GM19099 (cell line): Measurements from ENCODE around the gene TMEM87B.

Experiments used
- POLR2A ChIP-seq: IDR thresholded peaks from 3 replicates; pipeline ENCODE4 v1.6.1; 2011; ENCODE audit warnings: low read depth; ENCODE audit not compliant: insufficient read length; ENCODE audit errors: extremely low read depth

The TMEM87B gene

GRCh38 chr2:112163541-112163981 is 108.5 kb downstream of the TMEM87B start:
- TF ChIP-seq POLR2A = no peak

- no peak for TF ChIP-seq POLR2A
These were observed 109.8 kb downstream of the TMEM87B start for GRCh38 chr2:112164876-112165275.

- no peak for TF ChIP-seq POLR2A
These were observed 110.2 kb downstream of the TMEM87B start for GRCh38 chr2:112165296-112165695.

GRCh38 chr2:112166806-112167499 is 111.9 kb downstream of the TMEM87B start:
- no peak for TF ChIP-seq POLR2A

- no peak for TF ChIP-seq POLR2A
These were observed 113.5 kb downstream of the TMEM87B start for GRCh38 chr2:112168422-112169124.
